SJCRH30 (cell line): ENCODE measurements around the gene AHSG. TPM values are rescaled to one million over a fixed set of nuclear protein-coding genes. Genes with fewer than 3 reads are reported as not detected.
"Not testable (repeated sequence)": the region's sequence is repeated elsewhere in the genome, so short reads cannot be mapped to it uniquely, and the experiment has no call there.

Experiments used
- DNase-seq, 2 experiments: peaks; one replicate each; pipeline ENCODE4 v3.0.0-alpha.2; 2015 to 2020
- H3K27ac ChIP-seq: fragments of 250-450 bp; sonication (Bioruptor Pico); 2 replicates; pipeline ENCODE4 v1.5.1; 2020; ENCODE audit warnings: mild to moderate bottlenecking, moderate library complexity
- H3K27me3 ChIP-seq: fragments of 250-450 bp; sonication (Bioruptor Pico); 2 replicates; pipeline ENCODE4 v1.5.1; 2020; ENCODE audit warnings: mild to moderate bottlenecking, moderate library complexity
- H3K36me3 ChIP-seq: fragments of 250-450 bp; sonication (Bioruptor Pico); 2 replicates; pipeline ENCODE4 v1.5.1; 2020; ENCODE audit warnings: mild to moderate bottlenecking, moderate library complexity
- H3K4me1 ChIP-seq: fragments of 250-450 bp; sonication (Bioruptor Pico); 2 replicates; pipeline ENCODE4 v1.5.1; 2020; ENCODE audit warnings: mild to moderate bottlenecking, moderate library complexity
- H3K4me3 ChIP-seq: fragments of 250-450 bp; sonication (Bioruptor Pico); 2 replicates; pipeline ENCODE4 v1.5.1; 2020; ENCODE audit warnings: mild to moderate bottlenecking, moderate library complexity
- H3K9me3 ChIP-seq: fragments of 250-450 bp; sonication (Bioruptor Pico); replicated peaks from 2 replicates; pipeline ENCODE4 v1.5.1; 2020; ENCODE audit warnings: mild to moderate bottlenecking, moderate library complexity
- total RNA-seq: library from RNA; depleted of rRNA; stranded (reverse); fragments of >200 nt; shearing (Covaris generic); gene quantifications from 2 replicates; pipeline ENCODE4 v1.2.3, GENCODE V29; 2014; rRNA removed

AHSG gene, protein sequence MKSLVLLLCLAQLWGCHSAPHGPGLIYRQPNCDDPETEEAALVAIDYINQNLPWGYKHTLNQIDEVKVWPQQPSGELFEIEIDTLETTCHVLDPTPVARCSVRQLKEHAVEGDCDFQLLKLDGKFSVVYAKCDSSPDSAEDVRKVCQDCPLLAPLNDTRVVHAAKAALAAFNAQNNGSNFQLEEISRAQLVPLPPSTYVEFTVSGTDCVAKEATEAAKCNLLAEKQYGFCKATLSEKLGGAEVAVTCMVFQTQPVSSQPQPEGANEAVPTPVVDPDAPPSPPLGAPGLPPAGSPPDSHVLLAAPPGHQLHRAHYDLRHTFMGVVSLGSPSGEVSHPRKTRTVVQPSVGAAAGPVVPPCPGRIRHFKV
- not detected in 2 replicates for total RNA-seq

DNA sequence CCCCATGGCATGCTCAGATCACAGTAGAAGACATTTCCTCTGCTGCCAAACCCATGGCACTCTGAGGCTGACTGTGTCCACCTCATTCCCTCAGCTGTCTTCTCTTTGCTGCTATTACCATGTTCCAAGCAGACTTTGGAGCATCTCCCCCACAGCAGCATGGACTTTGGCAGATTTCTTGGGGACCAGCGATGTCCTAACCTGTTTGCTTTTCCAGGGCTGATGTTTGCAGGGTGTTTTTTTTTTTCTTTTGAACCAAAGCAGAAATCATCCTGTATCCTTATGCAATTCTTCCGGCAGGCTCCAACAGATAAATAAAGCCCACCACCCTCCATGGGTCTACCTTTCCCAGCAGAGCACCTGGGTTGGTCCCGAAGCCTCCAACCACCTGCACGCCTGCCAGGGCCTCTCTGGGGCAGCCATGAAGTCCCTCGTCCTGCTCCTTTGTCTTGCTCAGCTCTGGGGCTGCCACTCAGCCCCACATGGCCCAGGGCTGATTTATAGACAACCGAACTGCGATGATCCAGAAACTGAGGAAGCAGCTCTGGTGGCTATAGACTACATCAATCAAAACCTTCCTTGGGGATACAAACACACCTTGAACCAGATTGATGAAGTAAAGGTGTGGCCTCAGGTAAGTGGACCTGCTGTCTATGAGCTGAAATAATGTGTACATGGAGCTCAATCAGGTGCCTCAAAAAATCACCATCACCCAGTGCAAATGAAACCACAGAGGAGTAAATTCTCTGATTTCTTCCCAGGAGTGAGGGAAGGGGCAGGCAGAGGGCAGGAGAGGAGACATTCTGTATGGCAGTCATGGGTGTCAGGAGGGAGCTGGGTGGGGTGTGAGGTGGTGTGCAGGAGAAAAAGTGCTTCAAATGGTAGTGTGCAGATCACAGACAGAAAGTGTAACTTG, at the start of gene AHSG:
AHSG (plus strand) TSS at position 340 of the 916 bp plus-strand sequence; CDS start at position 422, 82 bp downstream.
- no peaks in the 10 kb centered on the region for H3K4me1 ChIP-seq
- H3K9me3 ChIP-seq: no peaks in the 10 kb centered on the region
- no peak within 1 kb of the TSS for H3K4me3 ChIP-seq
- H3K27ac ChIP-seq: no peak within 1 kb of the TSS
- no peak for DNase-seq
- H3K27me3 ChIP-seq: no peaks in the 10 kb centered on the region
- no peaks in the 10 kb centered on the region for H3K36me3 ChIP-seq

DNA sequence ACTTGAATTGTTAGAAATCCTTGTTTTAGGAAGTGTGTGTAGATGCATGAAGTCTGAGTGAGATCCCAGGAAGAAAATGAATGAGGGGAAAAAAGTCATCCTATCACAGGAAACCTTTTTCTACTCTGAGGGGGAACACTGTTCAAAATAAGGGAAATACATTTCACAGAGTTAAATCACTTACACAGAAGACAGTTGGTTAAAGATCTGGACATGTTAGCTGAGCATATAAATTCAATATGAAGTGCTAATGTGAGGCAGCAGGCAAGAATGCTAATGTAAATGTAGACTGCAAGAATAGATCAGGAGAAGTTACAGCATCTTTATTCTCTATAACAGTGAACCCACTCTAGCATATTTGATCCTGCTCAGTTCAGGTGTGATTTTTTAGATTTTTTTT, 48.3 kb upstream of the AHSG start:
- Histone ChIP-seq H3K9me3 (no peaks in the 10 kb centered on the region), H3K4me1 (peaks cover 2% of the 10 kb centered on the region; the same call in 1 of the 2 replicates), H3K36me3 (peaks cover 2% of the 10 kb centered on the region; the same call in 1 of the 2 replicates), H3K27ac (no peak overlapping the region), H3K27me3 (no peaks in the 10 kb centered on the region), H3K4me3 (no peak overlapping the region)
- DNase-seq: no peak

DNA sequence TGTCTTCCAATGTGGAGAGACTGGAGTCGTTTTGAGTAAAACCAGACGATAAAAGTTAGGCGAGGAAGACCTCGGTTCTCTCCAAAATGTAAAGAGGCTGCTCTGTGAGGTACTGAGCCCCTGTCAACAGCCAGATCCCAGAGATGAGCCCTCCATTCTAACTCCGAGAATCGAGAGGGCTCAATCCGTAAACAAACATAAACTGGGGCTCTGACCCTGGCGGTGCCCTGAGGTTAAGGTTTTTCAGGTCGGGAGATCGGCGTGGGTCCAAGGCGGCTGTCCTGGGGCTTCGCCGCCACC, 46.1 kb upstream of the AHSG start:
- Histone ChIP-seq H3K9me3 (no peaks in the 10 kb centered on the region), H3K4me1 (peaks cover 5% of the 10 kb centered on the region; the same call in 1 of the 2 replicates), H3K27ac (peak overlapping the region; percentile 49), H3K36me3 (0 out of 2 replicates have a peak, but pooled peaks cover 2% of the 10 kb centered on the region), H3K4me3 (peak overlapping the region; percentile 78), H3K27me3 (no peaks in the 10 kb centered on the region)
- no peak for DNase-seq

DNA sequence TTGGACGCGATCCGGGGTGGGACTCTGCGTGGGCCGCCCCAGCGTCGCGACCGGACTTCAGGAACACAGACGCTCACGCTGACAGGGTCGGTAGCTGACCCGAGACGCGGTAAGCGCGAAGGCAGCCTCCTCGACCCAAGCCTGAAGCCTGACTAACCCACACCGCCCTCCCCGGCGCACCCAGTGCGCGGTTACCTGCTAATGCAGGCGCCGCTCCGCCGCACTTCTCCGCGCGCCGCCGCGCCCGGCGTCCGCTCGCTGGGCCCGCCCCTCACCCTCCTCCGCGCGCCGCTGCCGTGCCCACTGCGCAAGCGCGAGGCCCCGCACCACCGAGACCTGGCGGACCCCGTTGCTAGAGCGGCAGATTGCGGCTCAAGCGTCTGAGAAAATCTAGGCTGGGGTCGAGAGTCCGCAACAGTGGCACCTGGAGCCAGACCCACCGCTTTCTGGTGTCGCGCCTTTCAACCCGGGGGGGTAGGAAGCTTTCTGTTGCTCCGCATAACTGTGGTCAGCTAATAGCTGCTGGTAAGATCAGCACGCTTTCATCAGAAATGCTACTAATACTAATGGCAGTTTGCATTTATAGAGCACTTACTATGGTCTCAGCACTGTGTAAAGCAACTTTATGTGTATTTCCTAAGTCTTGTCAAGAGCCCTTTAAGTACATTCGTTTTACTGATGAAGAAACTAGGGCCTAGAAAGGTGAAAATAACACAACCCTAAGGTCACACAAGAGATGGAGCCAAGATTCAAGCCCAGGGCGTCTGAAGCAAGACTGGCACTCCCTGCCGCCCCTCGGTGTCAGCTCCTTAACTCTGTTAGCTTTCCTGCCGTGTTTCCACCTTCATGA, 45.6 kb upstream of the AHSG start, which contains the start of gene TBCCD1:
TBCCD1 (minus strand) TSS at position 268 of the 850 bp plus-strand sequence. CDS start 3,010 bp downstream, outside the sequence.
- H3K27ac ChIP-seq: peak within 1 kb of the TSS; percentile 49
- H3K36me3 ChIP-seq: peaks cover 2% of the 10 kb centered on the region; the same call in 1 of the 2 replicates
- peaks cover 5% of the 10 kb centered on the region; the same call in 1 of the 2 replicates for H3K4me1 ChIP-seq
- H3K27me3 ChIP-seq: no peaks in the 10 kb centered on the region
- H3K4me3 ChIP-seq: peak within 1 kb of the TSS; percentile 78
- no peaks in the 10 kb centered on the region for H3K9me3 ChIP-seq
- peak; percentile 81 to 88 for DNase-seq

DNA sequence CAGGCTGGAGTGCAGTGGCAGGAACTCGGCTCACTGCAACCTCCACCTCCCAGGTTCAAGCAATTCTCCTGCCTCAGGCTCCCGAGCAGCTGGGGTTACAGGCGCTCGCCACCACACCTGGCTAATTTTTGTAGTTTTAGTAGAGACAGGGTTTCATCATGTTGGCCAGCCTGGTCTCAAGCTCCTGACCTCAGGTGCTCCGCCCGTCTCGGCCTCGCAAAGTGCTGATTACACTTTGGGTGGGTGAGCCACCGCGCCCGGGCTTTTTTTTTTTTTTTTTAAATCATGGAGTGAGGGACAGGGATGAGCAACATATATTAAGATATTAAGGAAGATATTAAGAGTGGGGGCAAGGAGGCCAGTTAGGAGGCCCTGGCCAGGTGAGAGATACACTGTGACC, 43.5 kb upstream of the AHSG start:
- DNase-seq, H3K4me1 ChIP-seq, H3K9me3 ChIP-seq, H3K27ac ChIP-seq, H3K27me3 ChIP-seq: not testable (repeated sequence)
- peaks cover 13% of the 10 kb centered on the region for H3K36me3 ChIP-seq
- peak overlapping the region; percentile 81 for H3K4me3 ChIP-seq

DNA sequence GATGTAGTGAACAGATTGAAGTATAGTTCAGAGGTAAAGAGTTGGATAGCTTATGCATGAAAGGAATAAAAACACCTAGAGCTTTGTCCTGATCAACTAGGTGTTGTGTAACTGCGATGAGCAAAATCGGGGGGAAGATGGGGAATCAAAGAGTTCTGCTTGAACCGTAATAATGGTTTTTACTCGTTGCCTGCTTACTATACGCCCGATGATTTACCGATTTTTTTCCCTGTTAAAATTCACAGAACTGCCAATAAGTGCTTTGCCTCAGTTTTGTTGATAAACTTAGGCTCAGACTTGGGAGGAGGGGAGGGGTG, 43.1 kb upstream of the AHSG start:
- Histone ChIP-seq H3K36me3 (peaks cover 13% of the 10 kb centered on the region), H3K4me3 (peak overlapping the region; percentile 81), H3K4me1 (peaks cover 5% of the 10 kb centered on the region; the same call in 1 of the 2 replicates), H3K9me3 (no peaks in the 10 kb centered on the region), H3K27ac (peak overlapping the region; percentile 40), H3K27me3 (no peaks in the 10 kb centered on the region)
- no peak for DNase-seq

DNA sequence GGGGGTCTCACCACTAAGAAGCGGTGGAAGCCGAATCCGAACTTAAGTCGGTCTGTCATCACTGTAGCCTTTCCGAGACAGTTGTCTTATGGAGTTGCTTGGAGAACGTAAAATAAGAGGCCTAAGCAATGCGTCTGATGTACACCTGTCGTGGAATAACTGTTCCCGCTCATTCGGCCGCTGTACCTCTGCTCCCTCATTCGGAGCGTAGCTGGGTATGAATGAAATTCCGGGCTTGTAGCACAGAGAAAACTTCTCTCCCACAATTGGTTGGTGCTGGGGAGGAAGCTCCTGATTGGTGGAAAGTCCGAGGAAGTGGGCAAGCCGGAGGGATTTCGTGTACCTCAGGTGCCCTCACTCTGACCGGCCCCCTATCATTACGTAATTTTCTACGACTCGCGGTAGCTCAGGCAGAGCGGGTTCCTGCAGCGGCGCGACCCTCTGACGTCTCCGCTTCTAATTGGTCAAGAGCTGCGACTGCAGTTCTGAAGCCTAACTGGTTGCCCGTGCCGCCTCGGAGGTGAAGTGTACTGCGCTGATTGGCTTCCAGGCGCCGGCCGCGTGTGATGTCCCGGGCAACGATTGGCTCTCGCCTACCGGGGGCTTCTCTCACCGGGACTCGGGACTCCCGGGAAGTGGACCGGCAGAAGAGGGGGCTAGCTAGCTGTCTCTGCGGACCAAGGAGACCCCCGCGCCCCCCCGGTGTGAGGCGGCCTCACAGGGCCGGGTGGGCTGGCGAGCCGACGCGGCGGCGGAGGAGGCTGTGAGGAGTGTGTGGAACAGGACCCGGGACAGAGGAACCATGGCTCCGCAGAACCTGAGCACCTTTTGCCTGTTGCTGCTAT, 42.5 kb upstream of the AHSG start, which contains the start of gene DNAJB11:
DNAJB11 (plus strand) TSS at position 625 of the 845 bp plus-strand sequence; CDS start at position 803, 178 bp downstream.
- Histone ChIP-seq H3K9me3 (no peaks in the 10 kb centered on the region), H3K27ac (peak within 1 kb of the TSS; percentile 59), H3K4me3 (peak within 1 kb of the TSS; percentile 81), H3K36me3 (peaks cover 16% of the 10 kb centered on the region), H3K27me3 (no peaks in the 10 kb centered on the region), H3K4me1 (peaks cover 5% of the 10 kb centered on the region; the same call in 1 of the 2 replicates)
- peak; percentile 97 to 98 for DNase-seq

DNA sequence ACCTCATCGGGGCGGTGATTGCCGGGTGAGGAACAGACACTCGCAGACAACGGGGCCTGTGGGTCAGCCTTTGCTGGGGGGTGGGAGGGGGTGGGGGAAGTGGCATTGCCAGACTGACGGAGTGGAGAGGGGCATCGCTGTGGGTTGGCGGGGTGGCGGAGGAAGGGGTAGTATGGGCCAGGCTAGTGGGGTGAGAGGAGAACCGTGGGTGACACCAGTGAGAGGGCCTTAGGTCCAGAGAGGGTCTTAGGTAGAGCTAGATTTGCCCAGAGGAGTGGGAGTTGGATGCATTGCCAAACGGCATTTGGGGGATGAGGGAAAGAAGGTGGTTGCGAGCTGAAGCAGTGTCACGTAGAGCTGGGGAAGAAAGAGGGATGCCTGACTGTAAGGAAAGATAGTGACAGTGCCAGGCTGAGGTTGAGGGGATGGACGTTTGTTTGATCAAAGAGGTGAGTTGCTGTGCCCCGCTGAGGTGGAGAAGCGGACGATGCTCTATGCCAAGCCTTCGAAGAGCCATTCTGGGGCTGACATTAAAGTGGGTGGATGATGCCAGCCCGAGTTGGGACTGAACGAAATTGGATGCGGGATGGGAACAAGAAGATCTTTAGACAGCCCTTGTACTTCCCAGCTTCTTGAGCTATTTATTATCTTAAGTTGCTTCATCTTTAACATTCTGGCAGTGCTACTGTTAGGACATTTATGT, 41.8 kb upstream of the AHSG start:
- no peaks in the 10 kb centered on the region for H3K27me3 ChIP-seq

DNA sequence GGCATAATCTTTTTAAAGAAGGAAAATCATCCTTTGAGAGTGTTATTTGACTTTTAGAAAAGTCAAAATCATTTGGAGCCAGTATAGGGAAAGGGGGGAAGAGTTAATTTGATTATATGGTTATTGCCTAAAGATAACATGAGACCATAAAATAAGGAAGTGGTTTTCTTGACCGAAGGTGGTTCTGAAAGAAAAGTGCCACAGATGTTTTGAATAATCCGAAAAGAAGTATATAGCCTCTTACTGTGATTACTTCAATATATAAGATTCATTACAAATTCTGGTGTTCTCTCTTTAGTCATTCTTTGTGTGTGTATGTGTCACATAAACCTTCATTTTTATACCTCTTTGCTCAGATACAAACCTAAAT, 41.2 kb upstream of the AHSG start:
- no peak for DNase-seq
- peaks cover 5% of the 10 kb centered on the region; the same call in 1 of the 2 replicates for H3K4me1 ChIP-seq
- no peaks in the 10 kb centered on the region for H3K9me3 ChIP-seq
- H3K27ac ChIP-seq: no peak overlapping the region
- H3K27me3 ChIP-seq: no peaks in the 10 kb centered on the region
- peaks cover 25% of the 10 kb centered on the region for H3K36me3 ChIP-seq
- peak overlapping the region; percentile 81 for H3K4me3 ChIP-seq

More for the DNA sequence above, 41.8 kb upstream of the AHSG start:
- peaks cover 23% of the 10 kb centered on the region for H3K36me3 ChIP-seq
- no peak for DNase-seq
- H3K9me3 ChIP-seq: no peaks in the 10 kb centered on the region
- peak overlapping the region; percentile 81 for H3K4me3 ChIP-seq
- H3K27ac ChIP-seq: peak overlapping the region; percentile 59
- peaks cover 5% of the 10 kb centered on the region; the same call in 1 of the 2 replicates for H3K4me1 ChIP-seq

DNA sequence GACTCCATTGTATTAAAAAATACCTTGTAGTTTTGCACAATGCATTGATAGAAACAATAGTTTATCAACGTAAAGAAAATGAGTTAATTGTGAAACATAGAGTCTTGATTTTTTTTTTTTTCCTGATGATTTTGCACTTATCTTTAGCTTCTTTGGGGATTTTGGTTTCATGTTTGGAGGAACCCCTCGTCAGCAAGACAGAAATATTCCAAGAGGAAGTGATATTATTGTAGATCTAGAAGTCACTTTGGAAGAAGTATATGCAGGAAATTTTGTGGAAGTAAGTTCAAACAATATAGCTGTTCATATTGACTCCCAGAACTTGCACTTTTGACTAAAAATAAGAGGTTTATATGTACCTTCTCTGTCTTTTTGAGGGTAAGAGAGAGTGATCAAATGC, 35.3 kb upstream of the AHSG start:
- H3K27ac ChIP-seq: no peak overlapping the region
- no peaks in the 10 kb centered on the region for H3K4me1 ChIP-seq
- DNase-seq: no peak
- H3K9me3 ChIP-seq: no peaks in the 10 kb centered on the region
- peaks cover 52% of the 10 kb centered on the region for H3K36me3 ChIP-seq
- H3K4me3 ChIP-seq: no peak overlapping the region
- no peaks in the 10 kb centered on the region for H3K27me3 ChIP-seq

DNA sequence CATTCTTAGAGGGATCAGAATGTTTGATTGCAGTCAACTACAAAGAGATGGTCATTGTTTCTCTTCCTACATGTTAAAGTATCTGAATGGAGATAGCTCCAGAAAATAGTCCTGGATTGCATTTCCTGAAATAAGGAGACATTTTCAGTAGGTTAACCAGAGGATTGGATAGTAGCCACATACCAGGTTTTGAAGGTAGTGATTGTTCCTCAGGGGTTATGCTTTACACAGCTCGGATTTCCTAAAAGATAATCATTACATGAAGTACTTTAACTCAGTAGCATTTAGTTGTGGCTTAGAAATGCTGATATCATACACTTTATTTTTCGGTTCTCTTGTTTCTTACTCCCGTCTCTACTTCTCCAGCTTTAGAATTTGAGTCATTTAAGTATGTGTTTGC, 32.1 kb upstream of the AHSG start:
- no peaks in the 10 kb centered on the region for H3K9me3 ChIP-seq
- no peak overlapping the region for H3K27ac ChIP-seq
- H3K36me3 ChIP-seq: peaks cover 59% of the 10 kb centered on the region
- DNase-seq: no peak
- H3K27me3 ChIP-seq: no peaks in the 10 kb centered on the region
- H3K4me1 ChIP-seq: no peaks in the 10 kb centered on the region
- no peak overlapping the region for H3K4me3 ChIP-seq

DNA sequence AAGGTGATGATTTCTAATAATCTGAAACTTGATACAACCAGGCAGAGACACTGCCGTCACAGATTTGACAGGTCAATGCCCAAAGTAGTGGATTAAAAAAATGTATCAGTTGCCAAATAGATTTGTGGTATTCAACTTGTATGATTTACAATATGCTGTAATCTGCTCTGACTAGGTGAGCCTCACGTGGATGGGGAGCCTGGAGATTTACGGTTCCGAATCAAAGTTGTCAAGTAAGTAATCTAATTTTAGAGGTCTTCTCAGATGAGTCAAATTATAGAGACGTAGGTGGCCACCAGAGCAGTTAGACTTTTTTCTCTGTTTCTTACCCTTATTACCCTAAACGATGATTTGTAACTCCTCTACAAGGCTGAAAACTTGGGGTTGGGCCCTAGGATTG, 30.3 kb upstream of the AHSG start:
- Histone ChIP-seq H3K4me1 (no peaks in the 10 kb centered on the region), H3K9me3 (no peaks in the 10 kb centered on the region), H3K27me3 (no peaks in the 10 kb centered on the region), H3K4me3 (no peak overlapping the region), H3K36me3 (peaks cover 57% of the 10 kb centered on the region), H3K27ac (no peak overlapping the region)
- DNase-seq: no peak

DNA sequence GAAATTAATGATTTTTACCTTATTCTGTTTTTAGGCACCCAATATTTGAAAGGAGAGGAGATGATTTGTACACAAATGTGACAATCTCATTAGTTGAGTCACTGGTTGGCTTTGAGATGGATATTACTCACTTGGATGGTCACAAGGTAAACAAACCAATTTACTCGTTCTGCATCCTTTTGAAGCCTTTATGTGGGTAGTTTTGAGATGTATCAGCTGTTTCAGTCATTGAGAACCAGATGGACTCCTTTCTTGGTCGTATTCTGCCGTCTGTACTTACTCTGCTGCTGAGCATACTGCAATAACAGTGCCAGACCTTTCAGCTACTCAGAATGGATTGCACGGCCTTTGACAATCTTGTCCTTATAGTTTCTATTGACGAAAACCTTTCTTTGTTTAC, 29.0 kb upstream of the AHSG start:
- no peak for DNase-seq
- Histone ChIP-seq H3K27me3 (no peaks in the 10 kb centered on the region), H3K36me3 (peaks cover 45% of the 10 kb centered on the region), H3K9me3 (no peaks in the 10 kb centered on the region), H3K4me3 (no peak overlapping the region), H3K27ac (no peak overlapping the region), H3K4me1 (no peaks in the 10 kb centered on the region)
